Stimulated activated CD4-positive, alpha-beta T cell treated with anti-CD3 and anti-CD28 coated beads, Interleukin-1b, Interleukin-23, amount 100 ng/mL, for 24 hours (primary cell): ENCODE data around the gene IGFN1.

Source experiments
- DNase-seq, 4 experiments: peaks; one replicate each; pipeline ENCODE4 v3.0.0-alpha.2; 2020; ENCODE audit warnings: low read depth in 4 of 4, low spot score in 1 of 4

The IGFN1 gene

DNA sequence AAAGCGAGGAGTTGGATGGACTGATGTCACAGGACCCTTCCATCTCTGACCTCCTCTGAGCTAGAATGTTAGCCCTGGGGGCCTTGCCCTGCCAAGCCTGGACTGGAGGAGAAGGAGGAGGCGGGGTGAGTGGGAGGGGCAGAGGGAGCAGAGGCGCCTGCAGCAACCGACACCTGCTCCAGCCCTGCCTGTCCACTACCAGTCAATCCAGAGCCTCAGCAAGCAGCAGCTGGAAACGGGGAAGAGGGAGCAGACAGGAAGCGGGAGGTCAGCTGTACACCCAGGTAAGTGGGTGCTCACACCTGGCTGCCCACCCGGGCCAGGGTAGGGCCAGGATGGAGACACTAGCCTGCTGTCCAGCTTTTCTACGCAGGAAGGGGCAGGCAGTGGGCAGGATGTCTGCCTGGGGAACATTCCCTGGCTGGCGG is at the start of gene IGFN1:
IGFN1 (plus strand) TSS at position 201 of the 428 bp plus-strand sequence. CDS start 2,470 bp downstream, outside the sequence.
- no peak for DNase-seq

DNA sequence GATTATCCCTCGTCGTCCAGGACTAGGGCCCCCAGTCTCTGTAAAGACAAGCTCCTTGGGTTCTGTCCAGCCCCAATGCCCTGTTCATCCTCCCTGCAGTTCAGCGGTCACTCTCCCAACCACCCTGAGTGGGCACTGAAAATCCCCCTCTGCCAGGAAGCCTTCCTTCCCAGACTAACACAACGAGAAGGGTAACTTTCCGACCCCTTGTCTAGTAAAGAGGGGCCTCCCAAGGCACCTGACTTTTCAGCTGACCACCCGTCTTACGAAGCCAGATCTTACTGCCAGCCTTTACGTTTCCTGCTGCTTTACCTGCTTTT is 49.7 kb upstream of the IGFN1 start:
- no peak for DNase-seq

DNA sequence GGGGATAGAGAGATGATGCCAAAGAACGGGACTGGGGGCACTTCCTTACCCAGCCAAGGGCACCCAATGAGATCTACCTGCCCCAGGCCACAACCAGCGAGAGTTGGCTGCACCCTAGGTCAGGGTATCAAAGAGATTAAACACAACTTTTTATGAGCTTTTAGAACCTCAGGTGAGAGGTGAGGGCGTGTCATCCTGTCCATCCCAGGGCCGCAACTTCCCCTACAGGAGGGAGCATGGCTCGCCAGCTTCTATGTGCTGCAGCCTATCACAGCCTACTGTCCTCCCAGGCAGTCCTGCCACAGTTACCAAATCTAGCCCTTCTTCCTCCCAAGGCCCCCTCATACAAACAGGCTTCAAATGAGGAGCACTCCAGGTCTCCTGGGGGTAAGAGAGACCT is 49.2 kb upstream of the IGFN1 start:
- DNase-seq: no peak

- no peak for DNase-seq
Measured at GRCh38 chr1:201142011-201142848, 48.4 kb upstream of the IGFN1 start.

DNA sequence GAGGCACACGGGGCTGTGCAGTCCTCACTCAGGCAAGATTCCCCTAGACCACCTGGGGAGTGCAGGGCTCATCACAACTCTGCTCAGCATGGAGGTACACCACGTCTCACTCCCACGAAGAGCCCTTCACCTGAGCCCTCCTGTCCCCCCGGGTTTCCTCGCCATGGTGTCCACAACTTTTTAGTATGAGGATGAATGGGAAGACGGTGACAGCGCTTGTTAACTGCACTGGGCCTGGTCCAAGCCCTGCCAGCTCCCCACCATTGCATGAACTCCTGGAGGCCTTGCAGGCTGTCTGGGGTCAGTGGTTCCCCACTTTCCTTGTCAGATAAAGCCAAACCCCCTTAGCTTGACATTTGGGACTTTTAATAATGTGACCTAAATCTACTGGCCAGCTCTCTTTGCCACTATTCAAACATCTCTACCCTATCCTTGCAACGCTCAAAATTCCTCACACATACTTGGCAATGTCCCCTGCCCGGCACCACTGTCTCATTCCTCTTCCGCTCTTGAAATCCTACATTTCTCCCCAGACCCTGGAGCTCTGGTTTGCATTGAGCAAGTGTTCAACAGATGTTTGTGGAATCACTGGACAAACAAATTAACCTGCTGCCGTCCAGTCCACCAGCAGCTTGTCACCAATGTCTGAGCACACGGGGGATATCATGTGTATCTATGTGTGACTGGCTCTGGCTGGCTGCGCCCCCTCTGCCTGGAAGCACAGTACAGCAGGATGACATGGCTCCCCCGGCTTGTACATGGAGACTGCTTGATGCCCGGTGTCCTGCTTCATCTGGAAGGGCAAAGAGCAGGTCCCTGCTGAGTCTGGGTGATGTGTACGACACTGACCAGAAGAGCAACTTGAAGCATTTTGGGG is 47.5 kb upstream of the IGFN1 start:
- DNase-seq: no peak

DNA sequence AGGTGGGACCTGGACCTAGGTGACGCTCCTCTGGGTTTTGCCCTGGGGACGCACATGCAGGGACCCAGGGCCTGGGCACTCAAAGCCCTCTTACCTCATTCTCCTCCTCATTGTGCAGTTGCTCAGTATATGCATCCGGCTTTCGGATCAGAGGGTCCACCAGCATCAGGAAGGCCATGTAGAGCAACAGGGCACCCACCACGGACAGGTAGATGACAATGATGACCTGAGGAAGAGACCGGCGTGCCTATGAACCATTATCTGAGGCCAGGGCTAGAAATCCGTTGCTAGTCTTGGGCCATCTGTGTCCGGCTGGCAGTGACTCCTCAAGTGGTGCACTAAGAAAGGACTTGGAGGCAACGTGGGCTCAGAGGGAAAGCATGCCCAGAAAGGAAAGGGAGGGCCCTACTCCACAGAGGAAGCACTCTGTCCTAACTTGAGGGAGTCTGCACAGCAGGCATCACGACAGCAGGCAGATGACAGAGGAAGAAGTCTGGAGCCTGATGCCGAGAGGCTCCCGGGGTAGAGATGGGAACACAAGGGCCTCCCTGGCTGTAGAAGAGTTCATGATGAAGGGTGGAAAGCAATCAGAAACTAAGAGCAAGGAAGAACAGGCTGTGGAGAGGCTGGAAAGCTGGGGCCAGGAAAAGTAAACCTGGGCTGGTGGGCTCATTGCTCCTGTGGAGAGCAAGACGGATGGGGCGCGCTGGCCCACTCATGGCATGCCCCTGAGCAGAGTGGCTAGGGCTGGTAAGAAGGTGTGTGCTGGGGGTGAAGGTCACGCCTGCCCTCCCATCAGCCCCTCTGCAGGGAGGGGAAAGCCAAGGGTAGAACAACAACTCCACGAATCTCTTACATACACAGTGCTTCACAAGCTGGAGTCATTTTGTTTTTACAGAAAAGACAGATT is 46.6 kb upstream of the IGFN1 start:
- DNase-seq: no peak

DNA sequence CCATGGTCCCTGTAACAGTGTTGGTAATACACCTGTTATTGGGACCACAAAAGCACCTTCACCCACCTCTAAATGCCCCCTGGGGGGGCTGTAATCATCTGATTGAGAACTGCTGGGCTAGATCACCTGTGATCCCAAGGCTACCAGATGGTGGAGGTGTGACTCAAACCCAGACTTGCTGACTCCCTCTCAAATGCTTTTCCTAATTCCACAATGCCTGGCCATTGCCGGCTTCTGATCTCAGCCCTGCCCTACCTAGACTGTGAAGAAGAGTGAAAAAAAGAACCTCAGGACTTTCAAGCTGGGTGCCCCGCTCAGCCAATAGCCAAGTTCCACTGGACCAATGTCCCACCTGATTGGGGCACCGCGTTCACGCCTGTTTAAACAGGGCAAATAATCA is 45.9 kb upstream of the IGFN1 start:
- no peak for DNase-seq

GRCh38 chr1:201145132-201145531 is 45.5 kb upstream of the IGFN1 start:
- DNase-seq: no peak

DNA sequence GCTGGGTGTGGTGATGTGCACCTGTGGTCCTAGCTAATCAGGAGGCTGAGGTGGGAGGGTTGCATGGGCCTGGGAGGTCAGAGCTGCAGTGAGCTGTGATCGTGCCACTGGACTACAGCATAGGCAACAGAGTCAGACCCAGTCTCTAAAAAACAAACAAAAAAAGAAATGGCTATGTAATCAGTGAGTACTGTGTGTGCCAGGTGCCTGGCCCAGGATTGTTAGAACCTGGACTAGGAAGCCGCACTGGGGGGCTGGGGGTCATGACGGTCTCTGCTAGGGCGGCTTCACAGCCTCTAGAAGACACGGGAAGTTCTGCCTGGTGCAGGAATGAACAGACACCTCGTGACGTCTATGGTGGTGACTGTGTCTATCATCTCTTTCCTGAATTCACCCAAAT is 44.8 kb upstream of the IGFN1 start:
- DNase-seq: no peak

DNA sequence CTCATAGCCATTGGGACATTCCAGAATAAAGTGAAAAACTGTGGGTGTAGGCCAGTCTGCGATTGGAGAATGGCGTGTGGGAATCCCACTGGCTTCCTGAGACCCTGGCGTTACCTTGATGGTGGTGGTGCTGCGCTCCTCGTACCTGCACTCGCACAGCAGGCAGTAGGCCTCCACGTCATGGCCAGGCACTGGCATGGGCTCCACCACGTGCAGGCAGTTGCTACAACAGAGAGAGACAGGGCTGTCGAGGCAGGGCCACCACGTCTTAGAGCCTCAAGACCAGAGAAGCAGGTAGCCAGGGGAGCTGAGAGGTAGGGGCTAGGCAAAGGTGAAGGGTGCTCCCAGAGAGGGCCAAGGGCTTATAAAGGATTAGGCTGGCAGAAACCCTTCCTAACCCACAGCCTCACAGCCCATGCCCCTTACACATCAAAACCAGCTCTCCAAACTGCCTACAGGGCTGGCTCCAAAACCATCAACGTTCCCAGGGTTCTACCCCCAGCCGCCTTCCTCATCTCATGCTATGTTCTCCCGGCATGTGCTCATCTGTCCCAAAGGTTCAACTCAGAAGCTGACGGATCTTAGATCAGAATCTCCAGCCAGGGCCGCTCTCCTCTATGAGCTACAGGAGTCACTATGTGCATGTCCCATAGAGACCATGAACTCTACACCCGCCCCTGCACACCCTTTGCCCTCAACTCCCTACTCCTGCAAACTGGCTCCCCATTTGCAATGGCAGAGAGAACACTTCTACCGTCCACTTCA is 43.8 kb upstream of the IGFN1 start:
- DNase-seq: no peak

- no peak for DNase-seq
Measured at GRCh38 chr1:201147396-201148015, 43.1 kb upstream of the IGFN1 start.

DNA sequence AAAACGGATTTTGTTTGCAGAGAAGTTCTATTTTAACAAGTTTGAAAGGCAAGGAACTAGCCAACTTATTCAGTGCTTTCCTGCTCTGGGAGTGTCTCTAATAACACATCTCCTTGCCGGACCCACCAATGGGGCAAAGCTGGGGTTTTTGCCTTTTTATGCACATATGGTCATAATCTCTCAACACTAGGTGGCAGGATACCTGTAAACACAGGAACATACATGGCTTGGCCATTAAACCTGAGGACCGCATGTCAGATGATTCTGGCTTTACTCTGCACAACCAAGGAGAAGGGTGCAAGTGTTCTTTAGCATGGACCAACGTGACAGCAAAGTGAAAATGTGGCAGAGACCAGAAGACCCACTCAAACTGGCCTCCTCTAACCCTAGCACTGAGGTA is 41.2 kb upstream of the IGFN1 start:
- DNase-seq: no peak

DNA sequence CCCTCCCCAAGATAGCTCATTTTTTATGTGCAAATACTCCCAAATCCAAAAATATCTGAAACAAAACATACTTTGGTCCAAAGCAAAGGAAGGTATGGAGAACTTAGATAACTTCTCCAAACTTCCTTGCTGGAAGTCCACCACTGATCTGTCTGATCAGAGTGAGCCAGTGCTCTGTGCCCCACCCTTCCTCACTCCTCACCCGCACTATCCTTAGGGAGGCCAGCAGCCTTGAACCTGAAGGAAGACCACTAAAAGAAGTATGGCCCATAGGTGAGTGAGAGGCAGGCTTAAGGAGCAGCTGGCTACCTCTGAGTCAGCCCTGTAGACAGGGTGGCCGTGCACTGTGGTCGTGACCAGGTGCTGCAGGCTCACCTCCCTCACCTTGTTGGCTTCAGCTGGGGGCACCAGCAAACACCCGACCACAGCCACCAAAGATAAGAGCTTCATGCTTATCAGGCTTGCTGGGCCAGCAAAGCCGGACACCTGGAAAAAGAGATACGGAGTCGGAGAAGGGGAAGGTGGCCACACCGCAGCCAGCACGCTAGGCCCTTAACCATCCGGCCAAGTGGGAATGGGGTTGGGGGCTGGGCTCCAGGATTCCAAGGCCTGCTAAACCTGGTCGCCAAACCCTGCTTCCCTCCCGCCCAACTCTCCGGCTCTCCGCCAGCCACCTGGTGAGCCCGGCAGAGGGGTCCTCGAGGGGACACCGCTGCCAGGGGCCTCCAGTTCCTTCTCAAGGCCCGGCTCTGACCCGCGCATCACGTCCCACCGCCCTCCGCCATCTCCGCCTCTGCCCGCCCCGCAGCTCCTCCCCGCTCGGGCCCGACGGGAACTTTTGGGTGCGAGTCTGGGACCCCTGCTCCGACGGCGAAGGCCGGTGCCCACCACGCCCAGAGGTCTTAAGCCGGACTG is 36.9 kb upstream of the IGFN1 start:
- peak in 2 of 4 experiments; percentile 26 to 28 for DNase-seq

DNA sequence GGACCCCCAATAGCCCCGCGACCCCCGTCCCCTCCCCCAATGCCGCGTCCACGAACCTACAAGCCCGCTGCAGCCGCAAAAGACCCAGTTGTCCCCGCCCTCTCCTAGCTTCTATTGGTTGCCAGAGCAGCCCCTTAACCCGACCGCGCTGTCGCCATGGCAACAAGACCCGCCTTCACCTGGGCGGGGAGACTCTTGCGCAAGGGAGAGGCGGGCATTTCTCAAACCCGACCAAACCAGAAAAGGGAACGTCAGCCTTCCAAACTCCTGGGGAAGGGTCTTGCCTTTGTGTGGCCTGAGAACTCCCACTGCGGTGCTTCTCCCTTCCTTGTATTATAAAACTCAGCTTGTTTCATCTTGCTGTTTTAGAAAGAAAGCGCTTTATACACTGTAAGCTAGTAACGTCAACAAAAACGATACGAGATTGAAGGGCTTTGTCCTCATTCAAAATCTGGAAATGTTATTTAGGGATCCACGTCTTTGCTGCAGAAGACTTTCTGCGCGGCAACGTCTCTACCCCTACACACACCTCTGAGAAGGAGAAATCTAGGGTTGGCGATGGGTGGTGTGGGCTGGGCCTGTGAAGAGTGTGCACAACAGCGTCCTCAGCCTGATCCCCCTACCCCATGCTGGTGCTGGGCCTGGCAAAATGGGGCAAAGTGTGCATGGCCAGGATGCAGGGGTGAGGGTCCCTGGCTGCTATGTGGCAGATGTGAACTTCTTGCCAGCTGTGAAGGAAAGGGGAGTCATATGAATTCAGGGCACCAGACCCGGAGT is 36.0 kb upstream of the IGFN1 start, which contains the start of gene TMEM9:
TMEM9 (minus strand) TSS at position 86 of the 777 bp plus-strand sequence. CDS start 551 bp downstream, outside the sequence.
- peak; percentile 96 to 99 (median 98) for DNase-seq

DNA sequence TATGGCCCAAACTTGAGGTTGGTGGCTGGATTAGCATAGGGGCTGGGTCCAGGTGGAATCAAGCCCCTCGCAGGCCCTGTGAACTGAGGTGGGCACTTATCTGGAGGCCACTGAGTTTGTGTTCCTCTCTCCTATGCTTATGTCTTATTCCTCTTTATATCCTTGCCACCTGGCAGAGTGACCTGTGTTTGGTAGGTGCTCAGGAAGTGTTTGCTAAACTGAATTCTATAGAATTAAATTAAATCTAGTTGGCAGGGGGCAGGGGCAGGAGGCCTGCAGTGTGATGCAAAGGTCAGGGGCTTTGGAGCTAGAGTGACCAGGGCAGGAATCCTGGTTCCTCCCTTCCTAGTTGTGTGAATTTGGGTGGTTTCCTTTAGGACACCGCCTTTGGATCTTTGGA is 35.3 kb upstream of the IGFN1 start:
- DNase-seq: no peak

- DNase-seq: no peak
Measured at GRCh38 chr1:201156346-201156745, 34.3 kb upstream of the IGFN1 start.

DNA sequence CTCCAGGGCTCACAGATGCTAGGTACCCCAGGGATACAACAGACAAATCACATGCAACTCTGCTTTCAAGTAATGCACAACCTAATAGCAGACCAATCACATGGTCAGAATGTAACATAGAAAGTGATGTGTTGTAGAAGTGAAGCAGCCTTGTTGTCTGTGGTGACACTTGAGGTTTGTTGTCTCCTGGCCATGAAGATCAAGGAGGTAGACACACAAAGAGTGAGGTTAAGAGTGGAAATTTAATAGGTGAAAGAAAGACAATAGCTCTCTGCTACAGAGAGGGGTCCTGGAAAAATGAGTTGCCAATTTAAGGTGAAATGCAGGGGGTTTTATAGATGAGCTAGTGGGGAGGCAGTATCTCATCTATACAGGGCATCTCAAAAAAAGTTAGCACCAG is 33.8 kb upstream of the IGFN1 start:
- no peak for DNase-seq

GRCh38 chr1:201157949-201158348 is 32.7 kb upstream of the IGFN1 start:
- DNase-seq: no peak
